Type B pancreatic cell (in vitro differentiated cells): ENCODE results near the gene SYT15. TPM values are rescaled to one million over a fixed set of nuclear protein-coding genes. Genes with fewer than 3 reads are reported as not detected.
"Not testable (repeated sequence)": the region's sequence is repeated elsewhere in the genome, so short reads cannot be mapped to it uniquely, and the experiment has no call there.

Experiments
- DNase-seq: peaks from one replicate; pipeline ENCODE4 v3.0.0; 2021; ENCODE audit warnings: mixed read lengths; ENCODE audit not compliant: unreplicated experiment; ENCODE audit errors: extremely low spot score
- H3K27ac Mint-ChIP-seq: 2 replicates; pipeline ENCODE4 v1.8.0; 2021; ENCODE audit warnings: mild to moderate bottlenecking, mixed read lengths
- H3K27me3 Mint-ChIP-seq: 2 replicates; pipeline ENCODE4 v1.8.0; 2021; ENCODE audit warnings: mixed read lengths
- H3K36me3 Mint-ChIP-seq: 2 replicates; pipeline ENCODE4 v1.8.0; 2021; ENCODE audit warnings: mixed read lengths
- H3K4me1 Mint-ChIP-seq: one replicate; pipeline ENCODE4 v1.8.0; 2021; ENCODE audit warnings: mixed read lengths; ENCODE audit not compliant: unreplicated experiment
- H3K4me3 Mint-ChIP-seq: 2 replicates; pipeline ENCODE4 v1.8.0; 2021; ENCODE audit warnings: mild to moderate bottlenecking, mixed read lengths
- H3K9me3 Mint-ChIP-seq: 2 replicates; pipeline ENCODE4 v1.8.0; 2021; ENCODE audit warnings: mixed read lengths
- CTCF ChIP-seq: fragments of 200-600 bp; sonication (generic); conservative IDR thresholded peaks from 2 replicates; pipeline ENCODE4 v1.5.0; 2021; ENCODE audit warnings: antibody characterized with exemption, mild to moderate bottlenecking
- total RNA-seq: library from RNA; stranded (reverse); gene quantifications from 2 replicates; pipeline ENCODE4 v1.2.1, GENCODE V29; 2021; ENCODE audit warnings: low replicate concordance

The SYT15 gene
- total RNA-seq, 1 donor from 2014 or later, result 1.3 TPM

GRCh38 chr10:46588221-46588620, 9.3 kb downstream of the SYT15 start:
- not testable (repeated sequence) for DNase-seq, H3K36me3 Mint-ChIP-seq, H3K27ac Mint-ChIP-seq, H3K4me1 Mint-ChIP-seq, H3K27me3 Mint-ChIP-seq, H3K9me3 Mint-ChIP-seq, H3K4me3 Mint-ChIP-seq

- H3K4me1 Mint-ChIP-seq, H3K36me3 Mint-ChIP-seq, H3K27me3 Mint-ChIP-seq: not testable (repeated sequence)
Observed at GRCh38 chr10:46589589-46589988, 10.7 kb downstream of the SYT15 start.

GRCh38 chr10:46591053-46591452, 12.1 kb downstream of the SYT15 start:
- H3K4me3 Mint-ChIP-seq, H3K9me3 Mint-ChIP-seq, DNase-seq, H3K36me3 Mint-ChIP-seq, H3K27ac Mint-ChIP-seq, H3K4me1 Mint-ChIP-seq, H3K27me3 Mint-ChIP-seq: not testable (repeated sequence)

More at GRCh38 chr10:46589589-46589988, 10.7 kb downstream of the SYT15 start:
- H3K27ac Mint-ChIP-seq, H3K9me3 Mint-ChIP-seq, H3K4me3 Mint-ChIP-seq, DNase-seq: not testable (repeated sequence)

- not testable (repeated sequence) for H3K9me3 Mint-ChIP-seq, DNase-seq, H3K4me3 Mint-ChIP-seq, H3K36me3 Mint-ChIP-seq, H3K4me1 Mint-ChIP-seq, H3K27ac Mint-ChIP-seq, H3K27me3 Mint-ChIP-seq
Observed at GRCh38 chr10:46593307-46593706, 14.4 kb downstream of the SYT15 start.

GRCh38 chr10:46594453-46595063, 15.6 kb downstream of the SYT15 start:
- H3K27me3 Mint-ChIP-seq, H3K36me3 Mint-ChIP-seq, H3K4me3 Mint-ChIP-seq, H3K27ac Mint-ChIP-seq, DNase-seq, H3K9me3 Mint-ChIP-seq, H3K4me1 Mint-ChIP-seq: not testable (repeated sequence)

GRCh38 chr10:46596570-46596969, 17.6 kb downstream of the SYT15 start:
- H3K36me3 Mint-ChIP-seq, H3K4me3 Mint-ChIP-seq, H3K9me3 Mint-ChIP-seq, H3K4me1 Mint-ChIP-seq, H3K27ac Mint-ChIP-seq, DNase-seq, H3K27me3 Mint-ChIP-seq: not testable (repeated sequence)

- not testable (repeated sequence) for H3K27ac Mint-ChIP-seq, H3K36me3 Mint-ChIP-seq, H3K9me3 Mint-ChIP-seq, H3K27me3 Mint-ChIP-seq, DNase-seq, H3K4me1 Mint-ChIP-seq
- peak overlapping the region; percentile 74 for H3K4me3 Mint-ChIP-seq
- peak; percentile 55 for TF ChIP-seq CTCF
Observed at GRCh38 chr10:46597616-46598246, 18.8 kb downstream of the SYT15 start.

- not testable (repeated sequence) for H3K27me3 Mint-ChIP-seq, H3K9me3 Mint-ChIP-seq, H3K36me3 Mint-ChIP-seq, H3K4me3 Mint-ChIP-seq, H3K4me1 Mint-ChIP-seq, H3K27ac Mint-ChIP-seq, DNase-seq
Observed at GRCh38 chr10:46600516-46600915, 21.6 kb downstream of the SYT15 start.

- not testable (repeated sequence) for H3K27me3 Mint-ChIP-seq, H3K27ac Mint-ChIP-seq, H3K9me3 Mint-ChIP-seq, H3K4me1 Mint-ChIP-seq, DNase-seq, H3K36me3 Mint-ChIP-seq, H3K4me3 Mint-ChIP-seq
Observed at GRCh38 chr10:46615540-46615939, 36.6 kb downstream of the SYT15 start.

GRCh38 chr10:46616227-46616626, 37.3 kb downstream of the SYT15 start:
- H3K9me3 Mint-ChIP-seq, H3K27ac Mint-ChIP-seq, H3K4me1 Mint-ChIP-seq, DNase-seq, H3K4me3 Mint-ChIP-seq, H3K36me3 Mint-ChIP-seq, H3K27me3 Mint-ChIP-seq: not testable (repeated sequence)

- not testable (repeated sequence) for H3K4me3 Mint-ChIP-seq, H3K9me3 Mint-ChIP-seq, H3K27ac Mint-ChIP-seq, DNase-seq, H3K36me3 Mint-ChIP-seq, H3K4me1 Mint-ChIP-seq, H3K27me3 Mint-ChIP-seq
Observed at GRCh38 chr10:46617134-46617533, 38.2 kb downstream of the SYT15 start.

- not testable (repeated sequence) for H3K9me3 Mint-ChIP-seq, H3K27me3 Mint-ChIP-seq, H3K4me1 Mint-ChIP-seq, H3K27ac Mint-ChIP-seq, DNase-seq, H3K4me3 Mint-ChIP-seq, H3K36me3 Mint-ChIP-seq
Observed at GRCh38 chr10:46617913-46618312, 39.0 kb downstream of the SYT15 start.

GRCh38 chr10:46623899-46624654, 45.1 kb downstream of the SYT15 start:
- H3K4me1 Mint-ChIP-seq, H3K4me3 Mint-ChIP-seq, H3K9me3 Mint-ChIP-seq: not testable (repeated sequence)

More at GRCh38 chr10:46623899-46624654, 45.1 kb downstream of the SYT15 start:
- H3K27me3 Mint-ChIP-seq, H3K27ac Mint-ChIP-seq, DNase-seq, H3K36me3 Mint-ChIP-seq: not testable (repeated sequence)
